K562 (cell line): Measurements from ENCODE around the gene PCDHGA8. TPM values are rescaled to one million over a fixed set of nuclear protein-coding genes. Genes with fewer than 3 reads are reported as not detected.

Experiments
- ATAC-seq: fragments of 200-7000 bp; cut with Tn5 transposase; 3 replicates; pipeline ENCODE4 v1.9.1; 2020; ENCODE audit warnings: moderate library complexity
- BruUV-seq: library from RNA; stranded (reverse); fragments of 400-500 nt; replicated peaks from 2 replicates; lab custom pipeline; 2021; lab: Mats Ljungman, UMichigan
- CTCF ChIA-PET: fragments of 300-600 bp; formaldehyde crosslinking; extraction: SDS; loops from one replicate; lab custom pipeline; 2021; ENCODE audit warnings: low intra/inter-chr PET ratio; lab: Yijun Ruan, JAX
- POLR2A ChIA-PET: fragments of 300-600, 350-650 bp; sonication (Branson Sonifier 250); formaldehyde crosslinking; extraction: SDS; loops from one replicate; lab custom pipeline; 2021; ENCODE audit warnings: antibody characterized with exemption, inconsistent platforms; lab: Yijun Ruan, JAX
- DNase-seq, 4 experiments: peaks; one replicate each; pipeline versions ENCODE4 v3.0.0 to v3.0.0-alpha.2; 2011 to 2018; ENCODE audit warnings: low spot score in 3 of 4, mixed read lengths in 3 of 4; ENCODE audit errors: extremely low read depth in 1 of 4
- FAIRE-seq: peaks from 2 replicates; lab custom pipeline; 2011; peaks lifted over from hg19 to GRCh38; lab: Jason Lieb, UNC
- H2AFZ ChIP-seq: 2 replicates; pipeline ENCODE4 v1.6.0; 2011; ENCODE audit warnings: low read depth, low read length, control low read depth, inconsistent platforms
- H3K27ac ChIP-seq: fragments of 200-600 bp; 3 replicates; pipeline ENCODE4 v1.8.0; 2011; ENCODE audit warnings: low read depth, mild to moderate bottlenecking, control low read depth, inconsistent platforms, low read length, moderate library complexity, mixed read lengths; ENCODE audit errors: extremely low read depth
- H3K27me3 ChIP-seq, 2 experiments: fragments of 300-600 bp in 1 of 2; 2 replicates in 1 of 2; 3 replicates in 1 of 2; pipeline versions ENCODE4 v1.6.0 to v1.8.0; 2011; ENCODE audit warnings: inconsistent platforms in 2 of 2, low read length in 2 of 2, mild to moderate bottlenecking in 1 of 2, mixed read lengths in 1 of 2, moderate library complexity in 1 of 2; ENCODE audit not compliant: control insufficient read depth in 2 of 2, insufficient read depth in 2 of 2
- H3K36me3 ChIP-seq: fragments of 300-600 bp; 3 replicates; pipeline ENCODE4 v1.8.0; 2011; ENCODE audit warnings: mild to moderate bottlenecking, low read length, inconsistent platforms; ENCODE audit not compliant: control insufficient read depth, insufficient read depth
- H3K4me1 ChIP-seq, 2 experiments: fragments of 200-600 bp in 1 of 2; replicated peaks in 1 of 2; 2 replicates in 1 of 2; 3 replicates in 1 of 2; pipeline versions ENCODE4 v1.5.1 to v1.8.0; 2011; ENCODE audit warnings: inconsistent platforms in 2 of 2, low read length in 2 of 2, mild to moderate bottlenecking in 1 of 2, mixed read lengths in 1 of 2, moderate library complexity in 1 of 2; ENCODE audit not compliant: control insufficient read depth in 2 of 2, insufficient read depth in 2 of 2
- H3K4me2 ChIP-seq: 2 replicates; pipeline ENCODE4 v1.6.1; 2011; ENCODE audit warnings: low read length, control low read depth, inconsistent platforms, mixed read lengths; ENCODE audit not compliant: insufficient read depth
- H3K4me3 ChIP-seq: fragments of 200-600 bp; sonication (generic), shearing (Covaris generic); 2 replicates; pipeline ENCODE4 v1.5.1; 2016; ENCODE audit warnings: control low read depth, inconsistent platforms
- H3K79me2 ChIP-seq: fragments of 200-600 bp; 3 replicates; pipeline ENCODE4 v1.8.0; 2011; ENCODE audit warnings: low read length, inconsistent platforms; ENCODE audit not compliant: control insufficient read depth, insufficient read depth
- H3K9ac ChIP-seq, 2 experiments: 2 replicates each; pipeline versions ENCODE4 v1.6.0 to v1.6.1; 2011; ENCODE audit warnings: low read depth in 2 of 2, low read length in 2 of 2, control low read depth in 1 of 2, inconsistent platforms in 1 of 2, mild to moderate bottlenecking in 1 of 2, mixed read lengths in 1 of 2; ENCODE audit not compliant: insufficient read depth in 1 of 2
- H3K9me1 ChIP-seq: one replicate; pipeline ENCODE4 v1.6.0; 2011; ENCODE audit warnings: inconsistent platforms, mild to moderate bottlenecking, low read length, moderate library complexity; ENCODE audit not compliant: control insufficient read depth, insufficient read depth
- H3K9me3 ChIP-seq: replicated peaks from 2 replicates; pipeline ENCODE4 v1.5.1; 2011; ENCODE audit warnings: low read depth, low read length, inconsistent platforms; ENCODE audit not compliant: control insufficient read depth, insufficient read depth
- H4K20me1 ChIP-seq: replicated peaks from 2 replicates; pipeline ENCODE4 v1.6.1; 2011; ENCODE audit warnings: low read length, inconsistent platforms, mixed read lengths; ENCODE audit not compliant: control insufficient read depth, insufficient read depth
- ARNT ChIP-seq, 2 experiments: fragments of 450-650 bp; IDR thresholded peaks; 2 replicates each; pipeline ENCODE4 v1.6.1; 2016; ENCODE audit warnings: mild to moderate bottlenecking in 1 of 2
- CREB1 ChIP-seq, 2 experiments: sonication (generic) in 1 of 2; formaldehyde crosslinking in 1 of 2; IDR thresholded peaks; 2 replicates each; pipeline versions ENCODE4 v1.6.1 to v1.8.0; 2012 to 2022; ENCODE audit warnings: inconsistent platforms in 1 of 2, mild to moderate bottlenecking in 1 of 2, missing genetic modification reagents in 1 of 2, moderate library complexity in 1 of 2
- DDX20 ChIP-seq: fragments of 450-650 bp; IDR thresholded peaks from 2 replicates; pipeline ENCODE4 v1.6.1; 2016; ENCODE audit warnings: missing genetic modification characterization, low read depth, mild to moderate bottlenecking, missing compliant biosample characterization, moderate library complexity
- HDAC6 ChIP-seq: IDR thresholded peaks from 2 replicates; pipeline ENCODE4 v1.6.1; 2012; ENCODE audit warnings: low read depth, mild to moderate bottlenecking, control low read depth, inconsistent platforms, low read length, moderate library complexity
- HNRNPLL ChIP-seq: fragments of 200-400 bp; formaldehyde crosslinking; IDR thresholded peaks from 2 replicates; pipeline ENCODE4 v1.6.1; 2017; ENCODE audit warnings: low read length, low read depth, mild to moderate bottlenecking; ENCODE audit not compliant: poor library complexity, severe bottlenecking
- MCM7 ChIP-seq, 2 experiments: fragments of 450-650 bp; IDR thresholded peaks; 2 replicates each; pipeline ENCODE4 v1.6.1; 2016 to 2018
- RREB1 ChIP-seq: fragments of 250-450 bp; sonication (Bioruptor Pico); IDR thresholded peaks from 2 replicates; pipeline ENCODE4 v1.4.0; 2020
- SAFB ChIP-seq: fragments of 200-400 bp; formaldehyde crosslinking; IDR thresholded peaks from 2 replicates; pipeline ENCODE4 v1.6.1; 2017; ENCODE audit warnings: low read depth, low read length, borderline replicate concordance
- TRIM24 ChIP-seq, 2 experiments: fragments of 450-650 bp; IDR thresholded peaks; 2 replicates each; pipeline ENCODE4 v1.6.1; 2016
- USF1 ChIP-seq: sonication (generic); formaldehyde crosslinking; IDR thresholded peaks from 2 replicates; pipeline ENCODE4 v1.9.0; 2022; ENCODE audit warnings: mild to moderate bottlenecking, missing genetic modification reagents
- ZNF589 ChIP-seq: fragments of 200-800 bp; sonication (Bioruptor generic); IDR thresholded peaks from 2 replicates; pipeline ENCODE4 v1.6.1; 2016; ENCODE audit warnings: low read depth, missing genetic modification characterization, missing compliant biosample characterization
- WGBS: fragments of 100-300 bp; shearing (Covaris generic); methylation state at CpG from one replicate; pipeline ENCODE4 v1.1.6; 2016; ENCODE audit warnings: low coverage, mixed read lengths; ENCODE audit not compliant: insufficient coverage; ENCODE audit errors: missing lambda C conversion rate; 5-methylcytosine and 5-hydroxymethylcytosine counted together
- in situ Hi-C: fragments of 300-500 bp; cut with MboI; formaldehyde crosslinking; loops from 4 replicates; pipeline ENCODE4 v1.15.0; 2018; ENCODE audit warnings: inconsistent platforms, mixed read lengths
- intact Hi-C: fragments of 100-400 bp; cut with micrococcal nuclease; formaldehyde crosslinking; loops from 2 replicates; pipeline ENCODE4 v1.14.2; 2022
- polyA plus RNA-seq, 8 experiments: library from polyadenylated mRNA; depleted of rRNA in 4 of 8; stranded (reverse) in 5 of 8; unstranded in 3 of 8; fragments of >200 nt; fragmentation: Nextera tagmentation in 2 of 8; fragmentation: Illumina TruSeq in 1 of 8; extraction: Ambion mirVana in 2 of 8; extraction: Trizol in 1 of 8; gene quantifications; 2 replicates each; pipeline versions ENCODE4 v1.2.1 to v1.2.3, GENCODE V29; 2011 to 2014; ENCODE audit warnings: inconsistent platforms in 1 of 8, missing spikeins in 1 of 8
- total RNA-seq, 7 experiments: library from RNA; depleted of rRNA in 6 of 7; stranded (reverse); fragments of >200 nt in 6 of 7; fragmentation: Illumina TruSeq in 2 of 7; extraction: Trizol in 2 of 7; gene quantifications; 2 replicates each; pipeline versions ENCODE4 v1.2.1 to v1.2.3, GENCODE V29; 2011 to 2021; ENCODE audit warnings: low replicate concordance in 1 of 7

Gene PCDHGA8
- total and polyA plus RNA-seq, 9 of the 15 experiments (the other 6 are each of a cell fraction or from before 2014, with no cell fraction given): 0.04 to 0.11 (median 0.07) TPM; not detected in 2

GRCh38 chr5:141354900-141355469, 37.4 kb upstream of the PCDHGA8 start, which contains the start of gene PCDHGA4 (continued):
- TF ChIP-seq HDAC6 (no peak), MCM7 (IDR thresholded peaks at IDR 0.05) (no peak), SAFB (no peak), TRIM24 (IDR thresholded peaks at IDR 0.05) (no peak), DDX20 (tag) (no peak)

- Histone ChIP-seq H3K27ac (no peak overlapping the region), H3K79me2 (no peaks in the 10 kb centered on the region), H3K27me3 (peaks cover 0 to 21% of the 10 kb centered on the region in 2 experiments; a peak in 2 of 5 replicates), H3K9me1 (no peaks in the 10 kb centered on the region), H3K4me2 (no peak overlapping the region; the same call in none of the 2 replicates), H3K4me3 (no peak overlapping the region), H3K36me3 (no peaks in the 10 kb centered on the region), H3K9ac (no peak overlapping the region), H4K20me1 (no peaks in the 10 kb centered on the region), H3K4me1 (peaks cover 3 to 12% of the 10 kb centered on the region in 2 experiments; a peak in 3 of 5 replicates), H3K9me3 (no peaks in the 10 kb centered on the region; the same call in 1 of the 2 replicates), H2AFZ (0 out of 2 replicates have a peak overlapping the region, but pooled peaks have one; percentile 4)
- ATAC-seq (no peak), DNase-seq (no peak), FAIRE-seq (no peak)
- POLR2A ChIA-PET: interaction anchor here (1.0 to 1.5 kb wide), 3 partner anchors 9 to 163 kb away, joined by 3 to 5 read pairs (median 3); partner anchors contain the start of gene PCDHGA5
- intact Hi-C loops (no loop called here), in situ Hi-C loops (no loop called here)
- WGBS: 26% methylated on average over 24 of the region's 24 CpGs
- CTCF ChIA-PET: no interaction called here
- no TSS peak for BruUV-seq
- no peak for TF ChIP-seq CREB1 (IDR thresholded peaks at IDR 0.05)
- no peak for TF ChIP-seq CREB1 (CRISPR knock-in tag; IDR thresholded peaks at IDR 0.05)
- no peak for TF ChIP-seq ZNF589
- no peak for TF ChIP-seq ARNT (IDR thresholded peaks at IDR 0.05)
- TF ChIP-seq HNRNPLL: no peak
- no peak for TF ChIP-seq USF1 (CRISPR knock-in tag)
- no peak for TF ChIP-seq RREB1 (CRISPR knock-in tag)
Measured at GRCh38 chr5:141355641-141356040, 36.8 kb upstream of the PCDHGA8 start.
